Measurements from ENCODE around the gene KIF4B.
"Not testable (repeated sequence)": the region's sequence is repeated elsewhere in the genome, so short reads cannot be mapped to it uniquely, and the experiment has no call there.

KIF4B gene, protein sequence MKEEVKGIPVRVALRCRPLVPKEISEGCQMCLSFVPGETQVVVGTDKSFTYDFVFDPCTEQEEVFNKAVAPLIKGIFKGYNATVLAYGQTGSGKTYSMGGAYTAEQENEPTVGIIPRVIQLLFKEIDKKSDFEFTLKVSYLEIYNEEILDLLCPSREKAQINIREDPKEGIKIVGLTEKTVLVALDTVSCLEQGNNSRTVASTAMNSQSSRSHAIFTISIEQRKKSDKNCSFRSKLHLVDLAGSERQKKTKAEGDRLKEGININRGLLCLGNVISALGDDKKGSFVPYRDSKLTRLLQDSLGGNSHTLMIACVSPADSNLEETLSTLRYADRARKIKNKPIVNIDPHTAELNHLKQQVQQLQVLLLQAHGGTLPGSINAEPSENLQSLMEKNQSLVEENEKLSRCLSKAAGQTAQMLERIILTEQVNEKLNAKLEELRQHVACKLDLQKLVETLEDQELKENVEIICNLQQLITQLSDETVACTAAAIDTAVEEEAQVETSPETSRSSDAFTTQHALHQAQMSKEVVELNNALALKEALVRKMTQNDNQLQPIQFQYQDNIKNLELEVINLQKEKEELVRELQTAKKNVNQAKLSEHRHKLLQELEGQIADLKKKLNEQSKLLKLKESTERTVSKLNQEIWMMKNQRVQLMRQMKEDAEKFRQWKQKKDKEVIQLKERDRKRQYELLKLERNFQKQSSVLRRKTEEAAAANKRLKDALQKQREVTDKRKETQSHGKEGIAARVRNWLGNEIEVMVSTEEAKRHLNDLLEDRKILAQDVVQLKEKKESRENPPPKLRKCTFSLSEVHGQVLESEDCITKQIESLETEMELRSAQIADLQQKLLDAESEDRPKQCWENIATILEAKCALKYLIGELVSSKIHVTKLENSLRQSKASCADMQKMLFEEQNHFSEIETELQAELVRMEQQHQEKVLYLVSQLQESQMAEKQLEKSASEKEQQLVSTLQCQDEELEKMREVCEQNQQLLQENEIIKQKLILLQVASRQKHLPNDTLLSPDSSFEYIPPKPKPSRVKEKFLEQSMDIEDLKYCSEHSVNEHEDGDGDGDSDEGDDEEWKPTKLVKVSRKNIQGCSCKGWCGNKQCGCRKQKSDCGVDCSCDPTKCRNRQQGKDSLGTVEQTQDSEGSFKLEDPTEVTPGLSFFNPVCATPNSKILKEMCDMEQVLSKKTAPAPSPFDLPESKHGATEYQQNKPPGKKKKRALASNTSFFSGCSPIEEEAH

DNA sequence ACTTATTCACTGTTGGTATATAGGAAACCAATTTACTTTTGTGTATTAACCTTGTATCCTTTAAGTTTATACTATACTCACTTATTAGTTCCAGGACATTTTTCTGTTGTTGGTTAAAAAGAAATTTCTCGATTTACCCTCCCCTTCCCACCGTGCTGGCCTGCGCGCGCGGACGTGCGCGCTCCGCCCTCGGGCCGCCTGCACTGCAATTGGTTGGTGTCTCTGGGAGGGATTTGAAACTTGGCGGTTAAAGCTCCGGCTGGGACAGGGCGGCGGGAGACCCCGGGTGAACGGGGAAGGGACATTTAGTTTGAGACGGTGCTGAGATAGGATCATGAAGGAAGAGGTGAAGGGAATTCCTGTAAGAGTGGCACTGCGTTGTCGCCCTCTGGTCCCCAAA is at the start of gene KIF4B:
KIF4B (plus strand) TSS at position 230 of the 400 bp plus-strand sequence; CDS start at position 335, 105 bp downstream.
- DNase-seq (ENCODE audit: low spot score), result no peak

DNA sequence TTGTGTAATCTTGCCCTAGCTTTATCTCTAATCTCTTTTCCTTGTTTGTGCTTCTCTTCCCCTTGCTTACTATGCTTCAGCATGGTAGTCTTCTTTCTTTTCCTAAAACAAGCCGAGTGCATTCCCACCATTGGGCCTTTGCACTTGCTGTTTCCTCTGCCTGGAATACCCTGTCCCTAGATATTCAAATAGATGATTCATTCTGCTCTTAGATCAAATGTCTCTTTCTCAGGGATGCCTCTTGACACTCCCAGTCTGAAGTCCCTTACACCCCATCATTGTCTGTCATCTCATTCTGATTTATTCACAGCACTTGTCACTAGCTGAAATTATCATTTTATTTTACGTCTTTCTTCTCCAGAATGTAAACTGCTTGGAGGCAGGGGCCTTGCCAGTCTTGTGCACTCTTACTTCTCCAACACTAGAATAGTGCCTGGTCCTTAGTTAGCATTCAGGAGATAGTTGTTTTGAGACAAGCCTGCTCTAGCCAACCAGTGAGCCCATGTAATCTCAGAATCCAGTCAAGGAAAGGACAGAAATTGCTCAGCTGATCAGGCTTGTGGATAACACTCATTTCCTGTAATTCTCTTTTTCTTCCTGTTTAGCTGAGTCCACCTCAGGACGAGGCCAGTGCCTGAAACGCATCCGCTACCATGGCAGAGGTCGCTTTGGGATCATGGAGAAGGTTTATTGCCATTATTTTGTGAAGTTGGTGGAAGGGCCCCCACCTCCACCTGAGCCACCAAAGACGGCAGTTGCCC is 47.3 kb upstream of the KIF4B start:
- no peak for DNase-seq (ENCODE audit: low spot score)

DNA sequence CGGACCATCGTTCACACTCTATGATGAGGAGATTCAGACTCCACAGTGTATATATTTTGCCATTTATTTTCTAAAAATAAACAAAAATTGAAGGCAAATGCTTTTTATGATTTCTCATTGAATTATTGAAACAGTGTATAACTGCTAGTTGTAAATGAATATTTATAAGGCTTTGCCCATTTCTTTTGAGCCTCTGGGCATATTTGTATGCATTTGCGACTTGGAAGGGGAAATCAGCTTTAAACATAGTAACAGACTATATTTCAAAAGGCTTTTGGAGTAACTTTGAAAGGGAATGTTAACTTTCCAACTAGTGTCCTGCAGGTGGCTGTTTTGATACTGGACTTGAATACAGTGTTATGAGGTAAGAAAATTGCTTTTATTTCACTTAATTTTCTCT is 46.7 kb upstream of the KIF4B start:
- no peak for DNase-seq (ENCODE audit: low spot score)

DNA sequence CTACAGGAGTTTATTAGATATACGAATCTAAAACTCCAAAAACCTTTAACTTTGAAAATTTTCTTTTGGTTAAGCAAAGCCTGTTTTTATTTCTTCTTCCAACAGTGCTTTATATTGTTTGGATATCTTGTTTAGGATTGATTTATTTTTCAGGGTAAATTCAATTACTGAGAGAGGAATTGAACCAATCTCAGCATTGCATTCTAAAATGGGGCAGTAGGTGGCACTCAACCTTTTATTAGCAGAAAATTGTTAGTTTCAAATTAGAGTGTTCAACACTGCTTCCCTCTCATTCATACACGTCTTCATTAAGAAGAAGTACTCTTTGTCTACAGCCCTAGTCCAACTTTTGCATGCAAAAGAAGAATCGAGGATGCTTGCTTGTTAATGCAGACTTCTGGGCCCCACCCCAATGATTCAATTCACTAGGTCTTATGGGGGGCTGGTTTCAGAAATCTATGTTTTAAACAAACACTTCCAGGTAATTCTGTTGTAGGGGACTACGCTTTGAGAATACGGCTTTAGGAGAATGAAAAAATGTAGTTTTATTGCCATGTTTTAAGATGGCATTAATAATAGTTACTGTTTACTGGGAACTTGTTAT is 46.0 kb upstream of the KIF4B start:
- peak; percentile 27 for DNase-seq (ENCODE audit: low spot score)

DNA sequence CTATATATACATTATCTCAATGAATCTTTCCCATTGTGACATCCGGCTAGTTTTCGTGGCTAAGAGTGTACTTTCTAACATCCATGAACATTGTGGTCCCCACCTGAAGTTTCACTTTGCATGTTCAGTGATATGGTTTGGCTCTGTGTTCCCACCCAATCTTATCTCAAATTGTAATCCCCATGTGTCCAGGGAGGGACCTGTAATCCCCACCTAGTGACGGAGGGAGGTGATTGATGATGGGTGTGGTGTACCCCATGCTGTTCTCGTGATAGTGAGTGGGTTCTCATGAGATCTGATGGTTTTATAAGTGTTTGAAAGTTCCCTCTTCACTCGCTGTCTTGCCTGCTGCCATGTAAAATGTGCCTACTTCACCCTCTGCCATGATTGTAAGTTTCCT is 44.6 kb upstream of the KIF4B start:
- DNase-seq (ENCODE audit: low spot score), result no peak

DNA sequence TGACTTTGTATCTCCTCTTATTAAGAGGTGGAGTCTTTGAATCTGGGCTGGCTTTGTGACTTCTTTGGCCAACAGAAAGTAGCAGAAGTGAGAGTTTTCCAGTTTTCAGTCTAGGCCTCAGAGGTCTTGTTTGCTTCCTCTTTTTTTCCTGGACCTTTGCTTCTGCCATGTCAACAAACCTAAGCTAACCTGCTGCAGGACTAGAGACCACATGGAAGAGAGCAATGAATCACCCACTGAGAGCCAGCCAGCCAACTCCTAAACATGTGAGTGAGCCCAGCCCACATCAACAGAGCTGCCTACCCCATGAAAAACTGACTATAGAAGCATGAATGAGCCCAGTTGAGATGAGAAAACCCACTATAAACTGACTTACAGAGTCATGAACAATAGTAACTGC is 42.8 kb upstream of the KIF4B start:
- no peak for DNase-seq (ENCODE audit: low spot score)

DNA sequence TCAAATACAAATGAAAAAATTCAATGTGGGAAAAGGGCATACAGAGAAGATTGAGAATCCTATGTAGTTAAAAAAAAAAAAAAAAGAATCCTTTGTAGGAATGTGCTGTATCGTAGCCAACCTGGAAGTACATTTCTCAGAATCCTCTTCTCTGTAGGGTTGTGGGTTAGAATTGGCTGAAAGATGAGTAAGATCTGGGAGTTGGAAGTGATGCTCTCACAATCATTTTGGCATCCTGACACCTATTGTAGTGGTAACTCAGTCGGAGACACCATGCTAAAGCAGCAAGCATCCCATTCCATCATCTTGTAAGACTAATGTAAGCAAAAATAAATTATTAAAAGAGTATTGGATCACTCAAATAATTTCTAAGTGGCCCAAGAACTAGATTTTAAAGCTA is 42.1 kb upstream of the KIF4B start:
- no peak for DNase-seq (ENCODE audit: low spot score)

DNA sequence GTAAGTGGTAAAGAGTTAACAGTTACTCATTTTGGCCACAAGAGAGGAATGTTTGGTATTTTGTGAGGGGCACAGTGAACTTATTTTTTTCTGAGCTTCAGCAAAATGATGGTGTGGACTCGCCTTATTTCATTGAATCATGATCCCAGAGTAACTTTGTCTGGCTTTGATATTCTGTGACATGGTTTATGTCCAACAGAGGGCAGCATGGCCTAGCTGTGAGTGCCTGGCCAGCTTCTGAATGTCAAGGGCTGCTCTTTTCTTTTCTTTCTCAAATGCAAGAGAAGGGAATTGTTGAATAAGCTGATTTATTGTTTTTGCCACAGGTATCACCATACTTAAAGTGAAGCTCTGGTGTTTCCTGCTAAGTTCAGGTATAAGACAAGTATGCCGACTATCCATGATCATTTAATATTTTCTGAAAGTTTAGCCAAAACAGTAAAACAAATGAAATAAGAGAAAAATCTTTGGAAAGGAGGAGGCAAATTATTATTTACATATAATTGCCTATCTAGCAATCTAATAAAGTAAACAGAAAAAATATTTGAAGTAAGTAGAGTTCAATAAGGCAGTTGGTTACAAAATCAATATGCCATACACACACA is 41.0 kb upstream of the KIF4B start:
- peak; percentile 62 for DNase-seq (ENCODE audit: low spot score)

DNA sequence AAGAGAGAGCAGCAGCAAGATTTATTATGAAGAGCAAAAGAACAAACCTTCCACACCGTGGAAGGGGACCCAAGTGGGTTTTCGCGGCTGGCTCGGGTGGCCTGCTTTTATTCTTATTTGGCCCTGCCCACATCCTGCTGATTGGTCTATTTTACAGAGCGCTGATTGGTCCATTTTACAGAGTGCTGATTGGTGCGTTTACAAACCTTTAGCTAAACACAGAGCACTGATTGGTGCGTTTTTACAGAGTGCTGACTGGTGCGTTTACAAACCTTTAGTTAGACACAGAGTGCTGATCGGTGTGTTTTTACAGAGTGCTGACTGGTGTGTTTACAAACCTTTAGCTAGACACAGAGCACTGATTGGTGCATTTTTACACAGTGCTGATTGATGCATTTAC is 37.5 kb upstream of the KIF4B start:
- not testable (repeated sequence) for DNase-seq (ENCODE audit: low spot score)

DNA sequence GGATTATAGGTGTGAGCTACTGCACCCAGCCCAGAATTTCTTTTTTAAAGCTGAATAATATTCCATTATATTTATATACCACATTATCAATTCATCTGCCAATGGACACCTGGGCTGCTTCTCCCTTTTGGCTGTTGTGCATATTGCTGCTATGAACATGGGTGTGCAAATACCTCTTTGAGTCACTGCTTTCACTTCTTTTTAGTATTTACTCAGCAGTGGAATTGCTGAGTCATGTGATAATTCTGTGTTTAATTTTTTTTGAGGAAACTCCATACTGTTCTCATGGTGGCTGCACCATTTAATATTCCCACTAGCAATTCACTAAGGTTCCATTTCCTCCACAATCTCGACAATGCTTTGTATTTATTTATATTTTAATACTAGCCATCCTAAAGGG is 36.1 kb upstream of the KIF4B start:
- no peak for DNase-seq (ENCODE audit: low spot score)

DNA sequence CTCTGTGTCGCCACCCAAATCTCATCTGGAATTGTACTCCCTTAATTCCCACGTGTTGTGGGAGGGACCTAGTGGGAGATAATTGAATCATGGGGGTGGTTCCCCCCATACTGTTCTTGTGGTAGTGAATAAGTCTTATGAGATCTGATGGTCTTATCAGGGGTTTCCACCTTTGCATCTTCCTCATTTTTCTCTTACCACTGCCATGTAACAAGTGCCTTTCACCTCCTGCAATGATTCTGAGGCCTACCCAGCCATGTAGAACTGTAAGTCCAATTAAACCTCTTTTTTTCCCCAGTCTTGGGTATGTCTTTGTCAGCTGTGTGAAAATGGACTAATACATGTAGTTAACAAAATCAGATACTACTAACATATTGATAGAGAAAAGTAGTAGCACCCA is 35.3 kb upstream of the KIF4B start:
- DNase-seq (ENCODE audit: low spot score), result not testable (repeated sequence)

DNA sequence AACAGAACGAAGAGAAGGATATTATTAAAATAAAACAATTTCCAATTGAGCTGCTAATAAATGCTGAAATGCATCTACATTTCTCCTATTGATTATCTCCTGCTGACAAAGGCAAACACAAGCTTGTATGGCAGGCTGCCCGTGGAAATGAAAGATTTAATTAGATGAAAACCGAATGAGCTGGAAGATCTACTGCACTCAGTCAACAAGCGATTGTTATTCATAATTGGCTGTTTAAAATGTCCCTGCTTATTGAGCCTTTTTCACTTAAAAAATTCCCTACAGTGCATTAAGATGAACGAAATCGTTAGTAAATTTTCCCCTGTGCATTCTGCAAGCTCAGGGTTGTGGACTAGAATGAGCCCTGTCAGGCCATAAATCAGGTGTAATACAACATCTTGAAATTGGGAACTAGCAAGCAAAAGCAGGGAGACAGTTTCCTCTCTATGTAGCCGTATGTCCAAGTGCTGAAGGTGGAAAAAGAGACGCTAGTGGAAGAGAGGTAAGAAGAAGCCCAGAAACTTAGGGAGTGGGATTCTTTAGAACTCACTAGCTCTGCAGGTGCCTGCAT is 28.5 kb upstream of the KIF4B start:
- no peak for DNase-seq (ENCODE audit: low spot score)

DNA sequence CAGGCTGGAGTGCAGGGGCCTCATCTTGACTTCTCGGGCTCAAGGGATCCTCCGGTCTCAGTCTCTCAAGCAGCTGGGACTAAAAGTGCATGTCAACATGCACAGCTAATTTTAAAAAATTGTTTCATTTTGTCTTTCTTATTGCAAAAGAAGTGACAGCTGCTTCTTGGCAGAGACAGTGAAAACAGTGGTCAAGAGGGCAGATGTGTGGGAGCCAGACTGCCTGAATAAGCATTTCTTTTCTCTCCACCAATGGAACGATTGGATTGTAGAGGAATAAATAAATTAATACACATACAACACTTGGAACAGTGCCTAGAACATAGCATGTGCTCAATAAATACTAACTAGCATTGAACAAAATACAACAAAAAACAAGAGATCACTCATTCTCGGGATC is 27.4 kb upstream of the KIF4B start:
- DNase-seq (ENCODE audit: low spot score), result no peak

DNA sequence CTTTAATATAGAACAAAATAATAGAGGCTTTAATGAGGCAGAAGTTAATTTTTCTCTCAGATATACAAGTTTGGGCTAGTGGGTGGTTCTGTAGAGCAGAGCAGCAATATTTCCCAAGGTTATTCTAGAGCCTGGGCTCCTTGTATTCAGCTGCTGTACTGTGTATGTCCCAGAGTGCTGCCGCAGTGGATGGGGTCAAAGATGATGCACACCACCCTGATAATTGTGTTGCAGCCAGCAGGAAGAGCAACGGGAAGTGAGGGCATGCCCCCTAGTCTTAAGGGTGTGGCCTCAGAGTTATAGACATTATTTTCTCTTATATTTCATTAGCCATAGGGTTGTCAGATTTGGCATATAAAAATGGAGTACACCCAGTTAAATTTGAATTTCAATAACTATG is 23.9 kb upstream of the KIF4B start:
- no peak for DNase-seq (ENCODE audit: low spot score)

DNA sequence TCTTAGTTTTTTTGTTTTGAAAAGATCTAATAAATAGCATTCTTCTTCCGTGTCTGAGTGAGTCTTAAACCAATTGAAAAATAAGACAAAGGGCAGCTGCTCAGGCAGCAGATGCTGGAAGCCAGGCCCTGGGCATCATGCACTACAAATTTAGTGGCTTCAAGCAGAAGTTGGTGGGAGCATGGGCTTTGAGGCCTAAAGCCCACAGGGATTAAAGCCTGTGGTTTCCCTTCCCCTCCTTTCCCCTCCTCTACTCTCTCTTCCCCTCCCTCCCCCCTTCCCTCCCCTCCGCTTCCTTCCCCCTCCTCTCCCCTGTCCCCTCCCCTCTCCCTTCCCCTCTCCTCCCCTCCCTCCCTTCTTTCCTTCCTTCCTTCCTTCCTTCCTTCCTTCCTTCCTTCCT is 20.1 kb upstream of the KIF4B start:
- DNase-seq (ENCODE audit: low spot score), result no peak

DNA sequence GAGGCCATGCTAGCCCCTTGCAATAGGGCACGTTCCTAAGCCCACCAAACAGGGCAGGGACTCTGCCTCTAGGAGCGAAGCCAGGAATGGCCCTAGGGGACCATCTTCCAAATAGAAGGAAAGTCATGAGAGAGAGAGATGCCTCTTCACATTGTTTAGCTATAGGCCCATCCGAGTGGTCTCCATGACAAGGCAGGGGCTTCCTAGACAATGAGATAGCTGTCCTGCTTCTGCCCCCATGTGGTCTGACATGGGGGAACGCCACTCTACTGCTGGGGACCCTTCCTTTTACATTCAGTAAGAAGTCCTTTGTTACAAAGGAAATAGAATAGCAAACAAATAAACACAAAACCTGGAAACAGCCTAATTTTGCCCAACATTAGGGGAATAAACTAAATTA is 17.9 kb upstream of the KIF4B start:
- DNase-seq (ENCODE audit: low spot score), result no peak

DNA sequence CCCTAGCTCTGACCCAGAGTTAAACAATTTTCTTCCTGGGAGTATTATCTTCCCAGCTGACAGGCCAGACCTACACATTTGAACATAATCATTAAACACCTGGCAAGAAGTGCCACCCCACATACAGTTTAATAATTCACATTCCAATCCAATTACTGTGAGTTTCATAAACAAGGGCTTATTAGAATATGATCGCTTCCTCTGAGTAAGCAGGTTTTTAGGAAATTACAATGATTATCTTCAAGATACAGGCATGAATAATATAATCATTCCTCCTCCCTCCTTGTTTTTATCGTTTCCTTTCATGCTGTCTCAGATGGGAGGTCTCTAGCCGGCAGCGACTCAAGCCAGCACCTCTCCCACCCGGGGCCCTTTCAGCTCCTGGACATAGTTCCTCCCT is 15.8 kb upstream of the KIF4B start:
- no peak for DNase-seq (ENCODE audit: low spot score)

DNA sequence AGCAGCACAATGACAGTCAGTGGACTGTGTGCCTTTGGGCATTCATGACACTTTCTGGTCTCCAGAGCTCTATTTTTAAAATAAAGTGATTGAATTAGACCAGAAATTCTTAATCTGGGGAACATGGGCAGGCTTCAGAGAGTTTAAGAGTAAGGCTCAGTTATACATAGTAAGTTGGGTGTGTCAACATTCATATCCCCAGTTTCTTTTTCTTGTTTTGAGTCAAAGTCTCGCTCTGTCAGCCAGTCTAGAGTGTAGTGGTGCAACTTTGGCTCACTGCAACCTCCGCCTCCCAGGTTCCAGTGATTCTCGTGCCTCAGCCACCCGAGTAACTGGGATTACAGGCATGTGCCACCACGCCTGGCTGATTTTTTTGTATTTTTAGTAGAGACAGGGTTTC is 13.7 kb upstream of the KIF4B start:
- DNase-seq (ENCODE audit: low spot score), result no peak

DNA sequence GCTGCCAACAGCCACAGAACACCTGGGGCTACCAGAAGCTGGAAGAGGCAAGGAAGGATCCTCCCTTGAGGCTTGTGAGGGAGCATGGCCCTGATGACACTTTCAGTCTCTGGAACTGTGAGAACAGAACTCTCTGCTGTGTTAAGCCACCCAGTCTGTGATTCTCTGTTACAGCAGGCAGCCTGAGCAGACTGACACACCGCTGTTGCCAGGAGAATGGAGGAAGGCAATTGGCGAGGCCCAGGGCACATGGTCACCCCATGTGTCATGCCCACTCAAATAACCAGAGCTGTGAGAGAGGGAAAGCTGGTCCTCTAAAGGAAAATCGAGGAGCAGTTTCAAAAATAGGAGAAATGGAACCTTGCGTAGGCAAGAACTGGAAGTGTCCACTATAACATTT is 12.0 kb upstream of the KIF4B start:
- no peak for DNase-seq (ENCODE audit: low spot score)

DNA sequence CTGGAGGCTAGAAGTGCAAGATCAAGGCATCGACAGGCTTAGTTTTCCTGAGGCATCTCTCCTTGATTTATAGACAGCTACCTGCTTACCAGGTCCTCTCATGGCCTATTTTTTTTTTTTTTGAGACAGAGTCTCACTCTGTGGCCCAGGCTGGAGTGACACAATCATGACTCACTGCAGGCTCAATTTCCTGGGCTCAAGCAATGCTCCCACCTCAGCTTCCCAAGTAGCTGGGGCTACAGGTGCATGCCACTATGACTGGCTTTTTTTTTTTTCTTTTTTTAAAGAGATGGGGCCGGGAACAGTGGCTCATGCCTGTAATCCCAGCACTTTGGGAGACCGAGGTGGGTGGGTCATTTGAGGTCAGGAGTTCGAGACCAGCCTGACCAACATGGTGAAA is 10.8 kb upstream of the KIF4B start:
- DNase-seq (ENCODE audit: low spot score), result peak; percentile 36
